ENCODE measurements around the gene VSIG10L. TPM values are rescaled to one million over a fixed set of nuclear protein-coding genes. Genes with fewer than 3 reads are reported as not detected.

The VSIG10L gene
- polyA plus RNA-seq, 1 experiment = 1.0 TPM

DNA sequence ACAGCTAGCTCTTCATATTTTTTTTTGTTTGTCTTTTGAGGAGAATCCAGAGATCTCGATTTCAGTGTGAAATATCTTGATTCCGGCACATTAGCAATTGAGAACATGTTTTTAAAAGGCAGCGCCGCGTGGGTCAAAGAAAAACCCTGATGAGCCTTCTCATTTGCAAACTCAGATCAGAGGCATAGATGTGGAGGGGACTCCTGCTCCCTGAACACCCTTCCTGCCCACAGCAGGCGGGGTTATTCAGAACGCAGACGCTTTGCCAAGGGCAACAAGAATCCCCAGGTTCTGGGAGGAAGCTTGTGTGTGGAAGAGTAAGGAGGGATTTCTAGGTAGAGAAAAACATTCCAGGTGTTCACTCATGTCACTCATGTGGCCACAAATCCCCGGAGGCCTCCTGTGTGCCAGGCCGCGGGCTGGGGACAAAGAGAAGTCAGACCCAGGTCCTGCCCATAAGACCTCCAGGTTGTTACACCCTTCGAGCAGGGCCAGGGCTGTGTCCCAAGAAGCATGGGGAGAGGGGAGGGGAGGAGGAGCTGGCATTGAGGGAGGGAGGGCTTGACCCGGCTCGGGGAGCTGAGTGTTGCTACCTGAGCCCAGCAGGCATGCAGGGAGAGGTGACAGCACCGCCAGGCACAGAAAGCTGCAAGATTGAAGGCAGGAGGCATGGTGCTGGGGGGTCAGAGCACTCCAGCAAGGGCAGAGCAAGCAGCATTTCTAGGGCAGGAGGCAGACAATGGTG is 46.4 kb downstream of the VSIG10L start:
- POLR2A ChIA-PET = no interaction called here
- no peak for DNase-seq (ENCODE audit: low read depth, low spot score)
- TF ChIP-seq, protein P1, sequence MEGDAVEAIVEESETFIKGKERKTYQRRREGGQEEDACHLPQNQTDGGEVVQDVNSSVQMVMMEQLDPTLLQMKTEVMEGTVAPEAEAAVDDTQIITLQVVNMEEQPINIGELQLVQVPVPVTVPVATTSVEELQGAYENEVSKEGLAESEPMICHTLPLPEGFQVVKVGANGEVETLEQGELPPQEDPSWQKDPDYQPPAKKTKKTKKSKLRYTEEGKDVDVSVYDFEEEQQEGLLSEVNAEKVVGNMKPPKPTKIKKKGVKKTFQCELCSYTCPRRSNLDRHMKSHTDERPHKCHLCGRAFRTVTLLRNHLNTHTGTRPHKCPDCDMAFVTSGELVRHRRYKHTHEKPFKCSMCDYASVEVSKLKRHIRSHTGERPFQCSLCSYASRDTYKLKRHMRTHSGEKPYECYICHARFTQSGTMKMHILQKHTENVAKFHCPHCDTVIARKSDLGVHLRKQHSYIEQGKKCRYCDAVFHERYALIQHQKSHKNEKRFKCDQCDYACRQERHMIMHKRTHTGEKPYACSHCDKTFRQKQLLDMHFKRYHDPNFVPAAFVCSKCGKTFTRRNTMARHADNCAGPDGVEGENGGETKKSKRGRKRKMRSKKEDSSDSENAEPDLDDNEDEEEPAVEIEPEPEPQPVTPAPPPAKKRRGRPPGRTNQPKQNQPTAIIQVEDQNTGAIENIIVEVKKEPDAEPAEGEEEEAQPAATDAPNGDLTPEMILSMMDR (IDR thresholded peaks at IDR 0.05; ENCODE audit: low read depth, low read length) = no peak
- H3K27ac ChIP-seq (ENCODE audit: low read depth, low read length) = no peak overlapping the region
- H3K9me3 ChIP-seq (ENCODE audit: control insufficient read depth, insufficient read depth, low read length) = no peaks in the 10 kb centered on the region; the same call in 1 of the 2 replicates
- H3K4me3 ChIP-seq (ENCODE audit: low read depth, low read length) = no peak overlapping the region
- H3K27me3 ChIP-seq (ENCODE audit: control insufficient read depth, insufficient read depth, low read length) = no peaks in the 10 kb centered on the region
- CTCF ChIA-PET = no interaction called here

DNA sequence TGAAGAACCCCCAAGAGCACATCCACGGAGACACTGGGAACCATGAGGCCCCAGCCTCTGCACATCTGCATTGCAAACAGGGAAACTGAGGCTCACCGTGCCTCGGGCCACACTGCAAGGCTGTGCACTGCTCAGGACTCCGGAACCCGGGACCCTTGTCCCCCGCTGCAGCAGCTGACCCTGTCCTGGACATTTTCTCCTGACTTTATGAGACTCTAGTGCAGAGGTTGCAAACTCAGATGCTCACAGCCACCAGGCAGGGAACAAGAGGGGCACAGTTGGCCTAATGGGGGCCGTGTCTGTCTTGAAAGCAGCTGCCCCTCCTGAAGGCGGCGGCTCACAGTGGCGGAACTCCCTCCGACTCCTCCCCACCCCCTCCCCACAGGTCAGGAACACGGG is 47.0 kb downstream of the VSIG10L start:
- TF ChIP-seq, protein P1 (IDR thresholded peaks at IDR 0.05; ENCODE audit: low read depth, low read length) = no peak
- ChIA-PET POLR2A (no interaction called here), CTCF (no interaction called here)
- H3K27me3 ChIP-seq (ENCODE audit: control insufficient read depth, insufficient read depth, low read length) = no peaks in the 10 kb centered on the region
- no peak for DNase-seq (ENCODE audit: low read depth, low spot score)
- H3K27ac ChIP-seq (ENCODE audit: low read depth, low read length) = no peak overlapping the region
- no peaks in the 10 kb centered on the region; the same call in 1 of the 2 replicates for H3K9me3 ChIP-seq (ENCODE audit: control insufficient read depth, insufficient read depth, low read length)
- no peak overlapping the region for H3K4me3 ChIP-seq (ENCODE audit: low read depth, low read length)

DNA sequence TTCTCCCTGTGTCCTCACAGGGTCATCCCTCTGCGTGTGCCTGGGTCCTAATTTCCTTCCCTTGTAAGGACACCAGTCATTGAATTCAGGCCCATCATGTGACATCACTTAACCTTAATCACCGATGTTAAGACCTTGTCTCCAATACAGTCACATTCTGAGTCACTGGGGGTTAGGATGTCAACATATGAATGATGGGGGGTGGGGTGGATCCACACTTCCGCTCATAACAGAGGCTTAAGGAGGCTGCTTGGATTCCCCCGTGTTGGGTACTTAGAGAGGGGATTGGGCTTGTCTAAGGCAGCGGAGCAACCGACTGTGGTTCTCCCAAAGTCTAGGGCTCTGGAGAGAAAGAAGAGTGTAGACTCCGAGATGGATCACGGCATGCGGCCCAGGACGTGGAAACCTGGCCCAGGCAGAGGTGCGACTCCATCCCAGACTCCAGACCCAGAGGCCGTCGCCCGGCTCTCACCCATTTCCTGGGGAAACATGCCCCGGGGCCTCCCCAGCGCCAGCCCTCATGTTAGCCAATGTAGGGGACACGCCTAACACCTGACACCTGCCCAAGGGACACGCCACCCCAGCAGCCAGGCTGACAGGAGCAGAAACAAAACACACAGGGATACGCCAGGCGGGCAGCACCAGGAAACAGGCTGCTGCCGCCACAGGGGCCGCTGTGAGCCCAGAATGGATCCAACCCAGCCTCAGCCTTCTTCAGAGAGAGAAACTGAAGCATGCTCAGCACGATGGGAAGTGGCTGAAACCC is 47.5 kb downstream of the VSIG10L start:
- Histone ChIP-seq H3K27me3 (ENCODE audit: control insufficient read depth, insufficient read depth, low read length) (no peaks in the 10 kb centered on the region), H3K4me3 (ENCODE audit: low read depth, low read length) (no peak overlapping the region), H3K9me3 (ENCODE audit: control insufficient read depth, insufficient read depth, low read length) (no peaks in the 10 kb centered on the region; the same call in 1 of the 2 replicates), H3K27ac (ENCODE audit: low read depth, low read length) (no peak overlapping the region)
- CTCF ChIA-PET = no interaction called here
- no peak for DNase-seq (ENCODE audit: low read depth, low spot score)
- POLR2A ChIA-PET = no interaction called here
- TF ChIP-seq, protein P1 (IDR thresholded peaks at IDR 0.05; ENCODE audit: low read depth, low read length) = no peak

DNA sequence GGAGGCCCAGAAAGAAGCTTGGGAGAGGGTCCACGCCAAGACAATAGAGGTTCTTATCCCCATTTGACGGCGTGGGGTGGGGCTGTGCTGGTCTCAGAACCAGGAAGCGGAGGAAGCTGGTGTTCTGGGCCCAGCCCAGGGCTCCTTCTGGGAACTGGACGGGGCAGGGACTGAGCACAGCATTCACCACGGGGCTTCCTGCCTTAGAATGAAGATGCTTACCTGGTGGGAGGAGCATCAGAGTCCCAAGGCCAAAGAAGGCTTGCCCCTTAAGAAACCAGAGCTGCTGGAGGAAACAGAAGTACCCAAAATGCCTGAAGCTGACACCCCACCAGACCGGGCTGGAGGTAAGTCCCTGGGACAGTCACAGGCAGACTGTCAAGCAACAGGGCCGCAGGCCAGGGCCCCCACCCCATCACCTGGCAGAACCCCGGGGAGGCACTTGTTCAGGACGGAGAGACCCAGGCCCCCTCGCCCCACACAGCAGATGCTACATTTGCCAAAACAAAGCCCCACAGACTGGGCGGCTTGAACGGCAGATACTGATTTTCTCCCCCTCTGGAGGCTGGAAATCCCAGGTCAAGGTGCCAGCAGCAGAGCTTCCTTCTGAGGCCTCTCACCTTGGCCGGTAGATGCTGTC is 48.2 kb downstream of the VSIG10L start:
- no peak overlapping the region for H3K27ac ChIP-seq (ENCODE audit: low read depth, low read length)
- H3K9me3 ChIP-seq (ENCODE audit: control insufficient read depth, insufficient read depth, low read length) = no peaks in the 10 kb centered on the region; the same call in 1 of the 2 replicates
- H3K4me3 ChIP-seq (ENCODE audit: low read depth, low read length) = no peak overlapping the region
- TF ChIP-seq, protein P1 (IDR thresholded peaks at IDR 0.05; ENCODE audit: low read depth, low read length) = no peak
- ChIA-PET CTCF (no interaction called here), POLR2A (no interaction called here)
- no peaks in the 10 kb centered on the region for H3K27me3 ChIP-seq (ENCODE audit: control insufficient read depth, insufficient read depth, low read length)
- no peak for DNase-seq (ENCODE audit: low read depth, low spot score)

DNA sequence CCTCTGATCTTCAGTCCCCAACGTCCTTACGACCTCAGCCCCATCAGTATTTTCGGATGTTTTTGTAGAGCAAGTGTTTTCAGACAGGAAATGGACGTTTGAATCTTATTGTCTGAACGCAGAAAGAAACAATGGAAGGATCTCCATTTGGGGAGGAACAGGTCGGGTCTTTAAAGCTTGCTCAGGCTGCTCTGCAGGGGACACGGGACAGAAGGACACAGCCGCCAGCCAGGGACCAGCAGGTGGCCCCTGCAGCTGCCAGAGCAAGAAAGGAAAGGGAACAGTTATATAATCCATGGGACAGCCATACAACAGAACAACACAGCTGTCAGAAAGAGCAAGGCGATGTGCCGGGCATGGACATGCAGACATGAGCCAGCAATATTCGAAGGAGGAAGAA is 49.0 kb downstream of the VSIG10L start:
- TF ChIP-seq, protein P1 (IDR thresholded peaks at IDR 0.05; ENCODE audit: low read depth, low read length) = no peak
- no peaks in the 10 kb centered on the region; the same call in 1 of the 2 replicates for H3K9me3 ChIP-seq (ENCODE audit: control insufficient read depth, insufficient read depth, low read length)
- ChIA-PET POLR2A (no interaction called here), CTCF (no interaction called here)
- H3K4me3 ChIP-seq (ENCODE audit: low read depth, low read length) = no peak overlapping the region
- no peak overlapping the region for H3K27ac ChIP-seq (ENCODE audit: low read depth, low read length)
- no peaks in the 10 kb centered on the region for H3K27me3 ChIP-seq (ENCODE audit: control insufficient read depth, insufficient read depth, low read length)
- no peak for DNase-seq (ENCODE audit: low read depth, low spot score)
